Stimulated activated CD8-positive, alpha-beta memory T cell treated with anti-CD3 and anti-CD28 coated beads, Interleukin-4, amount 100 ng/mL, for 1 hour (primary cell): ENCODE data around the gene C5.

Experiments
- DNase-seq, 2 donors: peaks; one replicate each; pipeline ENCODE4 v3.0.0-alpha.2; 2020; ENCODE audit warnings: low read depth in 2 of 2, low spot score in 1 of 2

The C5 gene

GRCh38 chr9:120942186-120943001 lies 107.7 kb downstream of the C5 start:
- DNase-seq = no peak

- no peak for DNase-seq
Observed at GRCh38 chr9:120941046-120941770, 108.9 kb downstream of the C5 start.

GRCh38 chr9:120940573-120940972 lies 109.5 kb downstream of the C5 start:
- no peak for DNase-seq

- no peak for DNase-seq
Observed at GRCh38 chr9:120938851-120939250, 111.2 kb downstream of the C5 start.

GRCh38 chr9:120937596-120937995 lies 112.5 kb downstream of the C5 start:
- DNase-seq = no peak

GRCh38 chr9:120937127-120937526 lies 112.9 kb downstream of the C5 start:
- DNase-seq = no peak

- DNase-seq = no peak
Observed at GRCh38 chr9:120936764-120937122, 113.3 kb downstream of the C5 start.

- DNase-seq = peak; percentile 83 to 84
Observed at GRCh38 chr9:120936011-120936763, 113.9 kb downstream of the C5 start.

- no peak for DNase-seq
Observed at GRCh38 chr9:120935383-120935857, 114.7 kb downstream of the C5 start.

GRCh38 chr9:120934281-120934680 lies 115.8 kb downstream of the C5 start:
- no peak for DNase-seq

GRCh38 chr9:120933310-120934055 lies 116.6 kb downstream of the C5 start:
- DNase-seq = no peak

- no peak for DNase-seq
Observed at GRCh38 chr9:120932086-120932823, 117.8 kb downstream of the C5 start.

- no peak for DNase-seq
Observed at GRCh38 chr9:120931231-120932085, 118.6 kb downstream of the C5 start.

GRCh38 chr9:120929229-120929791 lies 120.8 kb downstream of the C5 start:
- no peak for DNase-seq

GRCh38 chr9:120928483-120929228 lies 121.4 kb downstream of the C5 start:
- DNase-seq = no peak

GRCh38 chr9:120928015-120928482 lies 122.0 kb downstream of the C5 start:
- no peak for DNase-seq

- no peak for DNase-seq
Observed at GRCh38 chr9:120927269-120928014, 122.6 kb downstream of the C5 start.
